Measurements from ENCODE around the gene GLDC.

Gene GLDC

GRCh38 chr9:6490863-6491262 lies 154.7 kb downstream of the GLDC start:
- DNase-seq = no peak

GRCh38 chr9:6489099-6489498 lies 156.4 kb downstream of the GLDC start:
- no peak for DNase-seq

GRCh38 chr9:6488395-6488794 lies 157.1 kb downstream of the GLDC start:
- DNase-seq = no peak

DNA sequence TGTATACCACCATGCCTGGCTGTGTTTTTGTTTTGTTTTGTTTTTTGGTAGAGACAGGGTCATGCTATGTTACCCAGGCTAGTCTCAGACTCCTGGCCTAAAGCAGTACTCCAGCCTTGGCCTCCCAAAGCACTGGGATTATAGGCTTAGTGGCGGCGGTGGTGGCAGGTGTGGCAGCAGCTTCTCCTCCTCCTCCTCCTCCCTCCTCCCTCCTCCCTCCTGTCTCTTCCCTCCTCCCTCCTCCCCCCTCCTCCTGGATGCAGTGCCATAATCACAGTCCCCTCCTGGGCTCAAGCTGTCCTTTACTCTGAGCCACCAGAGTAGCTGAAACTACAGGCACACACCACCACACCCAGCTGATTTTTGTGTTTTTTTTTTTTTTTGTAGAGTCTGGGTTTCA lies 161.3 kb downstream of the GLDC start:
- DNase-seq = no peak
